Mucosa of descending colon (tissue), 3 donors: ENCODE measurements around the gene COA1. TPM values are rescaled to one million over a fixed set of nuclear protein-coding genes. Genes with fewer than 3 reads are reported as not detected.

Experiments
- ATAC-seq: fragments of 200-7000 bp; cut with Tn5 transposase; one replicate; pipeline ENCODE4 v1.9.1; 2020; ENCODE audit warnings: mild to moderate bottlenecking, moderate library complexity
- DNase-seq, 3 donors: peaks; one replicate each; pipeline ENCODE4 v3.0.0-alpha.2; 2020
- H3K36me3 ChIP-seq: fragments of 200-600 bp; one replicate; pipeline ENCODE4 v1.8.0; 2021; ENCODE audit warnings: low read depth, mild to moderate bottlenecking
- H3K4me1 ChIP-seq: fragments of 200-600 bp; one replicate; pipeline ENCODE4 v1.8.0; 2021; ENCODE audit warnings: low read depth, mild to moderate bottlenecking
- H3K4me3 ChIP-seq: fragments of 200-600 bp; one replicate; pipeline ENCODE4 v1.8.0; 2021; ENCODE audit warnings: mild to moderate bottlenecking
- H3K9me3 ChIP-seq: fragments of 200-600 bp; one replicate; pipeline ENCODE4 v1.8.0; 2021; ENCODE audit warnings: mild to moderate bottlenecking
- intact Hi-C, 2 donors: fragments of 100-400 bp; cut with DNase I in 1 of 2; cut with micrococcal nuclease in 1 of 2; formaldehyde crosslinking; loops; one replicate each; pipeline versions ENCODE4 v1.11.0 to v1.11.1; 2022; cut with DNase I, micrococcal nuclease
- total RNA-seq, 3 donors: library from RNA; stranded (reverse); fragmentation: NEBNext Ultra II Directional in 2 of 3; extraction: Animal tissue kit (Norgen Biotek cat#: 25700) in 2 of 3; gene quantifications; one replicate each; pipeline versions ENCODE4 v1.2.1 to v1.2.4, GENCODE V29; 2021 to 2023
- TF ChIP-seq, protein P1 (sequence below): fragments of 200-600 bp; IDR thresholded peaks from one replicate; pipeline ENCODE4 v1.8.0; 2022; ENCODE audit warnings: antibody characterized with exemption, mild to moderate bottlenecking
- donor health status: DM: no; HTN: no; CAD: no; lungs with moderate emphysema.
- donor health status: DM: no; HTN: no; CAD: no.
- donor health status: DM: no; HTN: yes; CAD: no.

COA1 gene
- total RNA-seq, 3 donors from 2014 or later, result 35.1 to 42.1 (median 38.8) TPM

DNA sequence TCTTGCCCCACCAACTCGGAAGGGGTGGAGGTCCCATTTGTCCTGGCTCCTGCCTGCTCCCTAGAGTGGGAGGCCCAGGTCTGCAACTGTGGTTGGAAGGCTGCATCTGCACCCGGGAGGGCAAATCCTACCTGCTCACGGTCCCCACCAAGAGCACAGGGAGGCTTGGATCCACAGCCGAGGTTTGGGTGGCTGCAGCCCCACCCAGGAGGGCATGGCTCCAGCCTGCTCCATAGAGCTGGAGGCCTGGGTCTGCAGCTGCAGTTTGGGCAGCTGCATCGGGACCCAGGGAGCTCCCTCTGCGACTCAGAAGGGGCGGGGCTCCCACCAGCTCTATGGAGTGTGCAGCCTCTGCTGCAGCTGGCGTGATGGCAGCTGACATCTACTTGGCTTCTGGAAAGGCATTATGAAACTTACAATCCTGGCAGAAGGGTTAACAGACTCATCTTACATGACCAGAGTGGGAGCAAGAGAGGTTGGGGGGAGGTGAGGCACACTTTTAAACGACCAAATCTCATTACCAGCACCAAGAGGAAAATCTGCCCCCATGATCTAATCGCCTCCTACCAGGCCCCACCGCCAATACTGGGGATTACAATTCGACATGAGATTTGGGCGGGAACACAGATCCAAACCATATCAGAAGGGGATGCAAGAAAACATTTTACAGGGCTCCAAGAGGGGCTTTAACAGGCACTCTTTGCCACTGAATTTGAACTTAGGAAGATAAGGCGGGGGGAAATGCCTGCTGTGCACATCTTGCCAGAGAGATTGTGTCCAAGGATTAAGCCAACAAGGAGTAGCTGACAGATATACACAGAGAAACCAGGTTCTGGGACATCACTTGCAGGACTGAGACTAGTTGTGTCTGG is 20.9 kb upstream of the COA1 start:
- no peaks in the 10 kb centered on the region for H3K36me3 ChIP-seq
- TF ChIP-seq, protein P1, sequence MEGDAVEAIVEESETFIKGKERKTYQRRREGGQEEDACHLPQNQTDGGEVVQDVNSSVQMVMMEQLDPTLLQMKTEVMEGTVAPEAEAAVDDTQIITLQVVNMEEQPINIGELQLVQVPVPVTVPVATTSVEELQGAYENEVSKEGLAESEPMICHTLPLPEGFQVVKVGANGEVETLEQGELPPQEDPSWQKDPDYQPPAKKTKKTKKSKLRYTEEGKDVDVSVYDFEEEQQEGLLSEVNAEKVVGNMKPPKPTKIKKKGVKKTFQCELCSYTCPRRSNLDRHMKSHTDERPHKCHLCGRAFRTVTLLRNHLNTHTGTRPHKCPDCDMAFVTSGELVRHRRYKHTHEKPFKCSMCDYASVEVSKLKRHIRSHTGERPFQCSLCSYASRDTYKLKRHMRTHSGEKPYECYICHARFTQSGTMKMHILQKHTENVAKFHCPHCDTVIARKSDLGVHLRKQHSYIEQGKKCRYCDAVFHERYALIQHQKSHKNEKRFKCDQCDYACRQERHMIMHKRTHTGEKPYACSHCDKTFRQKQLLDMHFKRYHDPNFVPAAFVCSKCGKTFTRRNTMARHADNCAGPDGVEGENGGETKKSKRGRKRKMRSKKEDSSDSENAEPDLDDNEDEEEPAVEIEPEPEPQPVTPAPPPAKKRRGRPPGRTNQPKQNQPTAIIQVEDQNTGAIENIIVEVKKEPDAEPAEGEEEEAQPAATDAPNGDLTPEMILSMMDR, result no peak
- intact Hi-C loops, result no loop called here
- DNase-seq (no peak), ATAC-seq (no peak)
- no peaks in the 10 kb centered on the region for H3K9me3 ChIP-seq
- no peaks in the 10 kb centered on the region for H3K4me1 ChIP-seq
- no peak overlapping the region for H3K4me3 ChIP-seq

DNA sequence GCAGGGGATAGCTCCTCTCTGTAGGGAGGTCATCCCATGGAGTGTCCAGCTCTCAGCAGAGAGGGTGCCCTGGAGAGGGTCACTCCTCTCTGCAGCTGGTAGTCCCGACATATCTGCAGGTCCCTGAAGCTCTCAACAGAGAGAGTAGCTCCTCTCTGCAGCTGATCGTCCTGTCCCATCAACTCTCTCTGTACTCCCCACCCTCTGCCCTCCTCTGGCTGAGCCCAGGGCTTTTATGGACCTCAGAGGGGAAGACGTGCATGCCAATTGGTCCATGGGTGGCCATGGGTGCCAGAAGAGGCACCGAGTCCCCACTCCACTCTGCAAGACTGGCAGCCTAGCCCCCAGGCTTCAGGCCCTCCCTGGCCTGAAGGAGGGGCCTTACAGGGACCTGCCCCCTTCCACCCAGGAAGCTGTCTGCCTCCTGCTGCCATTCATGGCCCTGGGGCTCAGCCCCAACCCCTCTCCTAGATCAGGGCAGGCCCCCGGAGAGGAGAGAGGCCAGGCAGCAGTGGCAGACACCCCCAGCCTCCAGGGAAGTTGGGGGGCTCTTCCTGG is 20.1 kb upstream of the COA1 start:
- H3K36me3 ChIP-seq, result no peaks in the 10 kb centered on the region
- H3K9me3 ChIP-seq, result no peaks in the 10 kb centered on the region
- DNase-seq, result no peak
- no peak overlapping the region for H3K4me3 ChIP-seq
- TF ChIP-seq, protein P1, result no peak
- intact Hi-C loops, result no loop called here
- H3K4me1 ChIP-seq, result no peaks in the 10 kb centered on the region
- no peak for ATAC-seq

DNA sequence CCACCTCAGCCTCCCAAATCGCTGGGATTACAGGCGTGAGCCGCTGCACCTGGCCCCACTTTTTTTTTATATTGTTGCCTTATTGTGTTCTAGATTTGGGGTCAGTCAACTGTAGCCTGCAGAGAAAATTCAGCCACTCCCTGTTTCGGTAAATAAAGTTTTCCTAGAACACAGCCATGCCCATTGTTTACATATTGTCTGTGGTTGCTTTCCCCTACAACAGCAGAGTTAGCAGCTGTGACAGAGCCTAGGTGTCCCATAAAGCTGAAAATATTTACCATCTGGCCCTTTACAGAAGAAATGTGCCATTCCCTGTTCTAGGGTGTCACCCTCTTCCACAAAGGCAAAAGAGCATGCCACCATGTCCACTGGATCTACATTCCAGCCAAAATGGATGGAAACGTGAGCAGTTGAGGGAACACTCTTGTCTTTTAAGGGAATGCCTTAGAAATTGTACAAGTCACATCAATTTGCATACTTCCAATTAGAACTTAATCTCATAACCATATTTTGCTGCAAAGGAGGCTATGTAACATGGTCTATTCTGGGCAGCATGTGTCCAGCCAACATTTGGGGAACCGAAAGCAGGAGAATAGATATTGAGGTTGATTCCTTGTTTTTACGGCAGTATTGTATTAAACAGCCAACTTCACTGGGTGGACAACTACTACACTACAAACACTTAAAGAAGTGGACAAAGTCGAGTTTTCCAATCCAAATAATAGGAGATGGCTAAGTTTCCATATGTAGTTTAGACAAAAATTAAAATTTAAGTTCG is 18.2 kb upstream of the COA1 start:
- ATAC-seq (peak; percentile 47), DNase-seq (no peak)
- TF ChIP-seq, protein P1, result no peak
- Histone ChIP-seq H3K4me1 (no peaks in the 10 kb centered on the region), H3K36me3 (no peaks in the 10 kb centered on the region), H3K4me3 (no peak overlapping the region), H3K9me3 (no peaks in the 10 kb centered on the region)
- intact Hi-C loops, result no loop called here

DNA sequence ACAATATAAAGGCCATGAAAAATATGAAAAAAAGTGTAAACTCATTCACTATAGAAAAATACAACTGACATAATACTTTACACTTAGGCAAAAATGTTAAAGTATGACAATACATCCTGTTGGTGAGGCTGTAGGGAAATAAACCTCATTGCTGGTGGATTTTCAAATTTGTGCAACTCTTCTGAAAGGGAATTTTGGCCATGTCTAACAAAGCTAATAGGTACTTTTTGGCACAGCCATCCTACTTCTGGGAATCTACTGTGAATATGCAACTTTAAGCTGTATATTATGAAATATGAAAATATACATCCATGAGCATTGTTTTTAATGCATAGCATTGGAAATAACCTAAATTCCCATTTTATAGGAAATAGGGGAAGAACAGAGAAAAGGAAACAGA is 13.4 kb upstream of the COA1 start:
- TF ChIP-seq, protein P1, result no peak
- Histone ChIP-seq H3K36me3 (no peaks in the 10 kb centered on the region), H3K4me3 (no peak overlapping the region), H3K9me3 (no peaks in the 10 kb centered on the region), H3K4me1 (no peaks in the 10 kb centered on the region)
- ATAC-seq, result no peak
- no peak for DNase-seq
- intact Hi-C loops, result no loop called here

DNA sequence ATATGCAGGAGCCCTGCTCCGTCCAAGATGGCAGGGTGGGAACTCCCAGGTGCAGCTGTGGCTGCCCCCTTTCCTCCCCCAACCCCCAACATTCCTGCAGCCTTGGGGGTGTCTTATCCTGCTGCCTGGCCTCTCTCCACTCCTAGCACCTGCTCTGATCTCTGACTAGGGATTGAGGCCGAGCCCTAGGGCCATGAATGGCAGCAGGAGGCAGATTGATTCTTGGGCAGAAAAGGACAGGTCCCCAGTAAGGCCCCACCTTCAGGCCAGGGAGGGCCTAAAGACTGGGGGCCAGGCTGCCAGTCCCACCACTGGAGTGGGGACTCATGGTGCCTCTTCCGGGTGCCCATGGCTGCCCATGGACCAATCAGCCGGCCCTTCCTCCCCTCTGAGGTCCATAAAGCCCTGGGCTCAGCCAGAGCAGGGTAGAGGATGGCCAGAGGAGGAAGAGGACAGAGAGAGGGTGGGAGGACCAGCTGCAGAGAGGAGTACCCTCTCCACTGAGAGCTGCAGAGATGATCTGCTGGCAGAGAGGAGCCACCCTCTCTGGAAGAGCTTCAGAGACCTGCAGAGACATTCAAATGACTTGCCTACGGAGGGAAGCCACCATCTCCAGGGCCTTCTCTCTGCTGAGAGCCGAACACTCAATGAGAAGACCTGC is 8.3 kb upstream of the COA1 start:
- TF ChIP-seq, protein P1, result no peak
- intact Hi-C loops, result no loop called here
- no peaks in the 10 kb centered on the region for H3K4me1 ChIP-seq
- ATAC-seq (no peak), DNase-seq (no peak)
- H3K9me3 ChIP-seq, result no peaks in the 10 kb centered on the region
- no peaks in the 10 kb centered on the region for H3K36me3 ChIP-seq
- no peak overlapping the region for H3K4me3 ChIP-seq
